ENCODE data around the gene TMEM191B.
"Not testable (repeated sequence)": the region's sequence is repeated elsewhere in the genome, so short reads cannot be mapped to it uniquely, and the experiment has no call there.

The TMEM191B gene

GRCh38 chr22:18558516-18558915 lies 30.9 kb downstream of the TMEM191B start:
- DNase-seq (ENCODE audit: low read depth), result not testable (repeated sequence)

DNA sequence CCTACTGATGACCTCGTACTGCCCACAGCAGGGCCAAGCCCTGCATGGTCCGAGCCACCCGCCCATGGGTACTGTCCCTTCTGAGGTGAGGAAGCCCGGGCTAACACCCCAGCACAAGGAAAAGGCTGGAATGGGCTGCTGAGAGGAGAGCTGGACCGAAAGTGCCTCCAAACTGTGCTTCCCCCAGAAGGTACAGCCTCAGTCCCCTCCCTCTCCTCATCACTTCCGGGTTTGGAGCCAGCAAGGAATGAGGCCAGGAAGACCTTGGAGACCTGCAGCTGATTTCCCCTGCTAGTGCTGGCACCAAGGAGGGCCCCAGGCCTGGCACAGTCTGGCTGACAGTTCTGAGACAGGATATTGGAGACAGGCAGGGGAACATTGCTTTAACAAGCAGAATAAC lies 31.3 kb downstream of the TMEM191B start:
- not testable (repeated sequence) for DNase-seq (ENCODE audit: low read depth)

DNA sequence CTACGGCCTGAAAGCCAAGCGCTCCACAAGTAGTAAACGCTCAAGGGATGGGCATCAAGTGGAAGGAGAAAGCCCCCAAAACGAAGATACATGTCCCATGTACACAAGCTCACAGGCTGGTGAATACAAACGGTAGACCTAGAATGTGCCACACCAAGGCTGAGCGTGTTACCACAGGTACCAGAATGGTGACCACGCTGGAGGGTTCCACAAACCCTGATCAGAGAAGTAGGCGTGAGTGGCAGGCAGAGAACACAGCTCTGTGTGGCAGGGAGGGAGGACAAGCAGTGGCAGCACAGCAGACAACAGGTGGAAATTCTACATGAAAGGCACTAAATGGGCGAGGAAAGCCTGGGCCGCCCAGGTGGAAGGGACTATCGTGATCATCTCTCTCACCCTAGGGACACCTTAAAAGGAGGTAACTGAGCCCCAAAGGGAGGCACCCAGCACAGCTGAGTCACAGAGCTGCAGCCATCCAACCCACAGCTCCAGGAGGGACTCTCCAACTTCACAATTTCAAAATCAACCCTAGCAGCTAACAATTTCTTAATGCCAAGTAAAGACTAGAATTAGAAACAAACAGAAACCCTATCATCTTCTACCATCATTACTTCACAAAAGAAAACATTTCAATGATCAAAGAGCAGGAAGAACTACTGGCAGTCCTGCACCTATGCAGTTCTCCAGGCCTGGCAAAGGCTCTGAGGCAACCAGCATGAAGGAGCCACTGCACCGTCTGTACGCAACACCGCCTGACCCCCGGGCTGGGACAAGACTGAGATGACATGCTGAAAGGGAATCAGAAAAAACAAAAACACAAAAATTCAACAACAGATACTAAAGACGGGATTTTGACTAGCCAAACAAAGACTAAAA lies 32.7 kb downstream of the TMEM191B start:
- DNase-seq (ENCODE audit: low read depth), result not testable (repeated sequence)

- DNase-seq (ENCODE audit: low read depth), result not testable (repeated sequence)
These were observed 43.1 kb downstream of the TMEM191B start for GRCh38 chr22:18570509-18571246.

GRCh38 chr22:18573483-18574164 lies 46.0 kb downstream of the TMEM191B start:
- not testable (repeated sequence) for DNase-seq (ENCODE audit: low read depth)

GRCh38 chr22:18574555-18574954 lies 47.0 kb downstream of the TMEM191B start:
- not testable (repeated sequence) for DNase-seq (ENCODE audit: low read depth)

- DNase-seq (ENCODE audit: low read depth), result not testable (repeated sequence)
These were observed 48.1 kb downstream of the TMEM191B start for GRCh38 chr22:18575686-18576085.

- DNase-seq (ENCODE audit: low read depth), result not testable (repeated sequence)
These were observed 49.7 kb downstream of the TMEM191B start for GRCh38 chr22:18577090-18577818.

DNA sequence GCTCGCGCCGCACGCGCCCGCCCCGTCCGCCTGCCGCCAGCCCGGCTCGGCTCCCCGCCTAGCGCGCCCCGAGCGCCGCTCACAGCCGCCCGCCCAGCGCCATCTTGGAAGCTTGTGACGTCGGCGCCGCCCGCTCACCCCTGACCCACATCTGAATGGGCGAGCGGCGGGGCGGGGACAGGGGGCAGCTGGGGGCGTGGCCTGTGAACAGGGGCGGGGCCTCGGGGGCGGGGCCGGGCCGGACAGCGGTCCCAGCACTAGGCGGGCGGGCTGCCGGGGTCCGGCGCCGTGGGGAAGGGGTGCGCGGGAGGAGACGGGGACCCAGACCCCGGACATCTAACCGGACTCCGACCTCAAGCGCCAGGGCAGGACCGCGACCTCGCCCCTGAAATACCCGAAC lies 50.2 kb downstream of the TMEM191B start:
- DNase-seq (ENCODE audit: low read depth), result peak; percentile 31

All from T follicular helper cell (primary cell).